HG03095 (cell line): Measurements from ENCODE around the gene IL15RA.
"Not testable (repeated sequence)": the region's sequence is repeated elsewhere in the genome, so short reads cannot be mapped to it uniquely, and the experiment has no call there.

Source experiments
- ATAC-seq: cut with Tn5 transposase; IDR thresholded peaks from one replicate; pipeline ENCODE4 v1.9.1; 2021; ENCODE audit warnings: moderate library complexity; ENCODE audit not compliant: unreplicated experiment

IL15RA gene

DNA sequence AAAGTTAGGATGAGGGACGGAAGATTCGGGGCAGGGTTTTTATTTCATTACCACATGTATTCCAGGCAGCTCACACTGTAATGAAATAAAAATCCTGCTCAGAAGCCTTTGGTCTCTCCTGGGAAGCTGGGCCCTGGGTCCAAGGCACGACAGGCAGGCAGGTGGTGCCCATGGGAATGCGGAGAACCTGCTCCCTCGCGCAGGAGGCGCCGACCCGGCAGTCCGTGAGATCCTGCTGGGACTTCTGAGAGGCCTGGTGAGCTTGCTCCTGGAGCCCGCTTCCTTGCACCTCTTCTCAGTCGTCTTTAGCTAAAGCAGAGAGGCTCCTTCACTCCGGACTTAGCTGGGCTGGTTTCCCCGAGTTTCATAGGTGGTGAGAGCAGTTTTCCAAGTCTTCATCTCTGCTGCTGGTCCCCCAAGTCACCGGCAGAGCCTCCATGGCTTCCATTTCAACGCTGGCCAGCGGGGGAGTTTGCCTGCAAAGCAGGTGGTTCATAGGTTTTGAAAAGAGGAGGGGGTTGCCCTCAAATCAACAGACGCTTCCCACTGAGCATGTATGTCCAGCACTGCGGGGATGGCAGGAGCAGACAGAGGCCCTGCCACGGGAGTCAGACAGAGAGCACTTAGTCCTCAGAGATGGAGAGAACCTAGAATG, 24.5 kb downstream of the IL15RA start:
- ATAC-seq, result no peak

DNA sequence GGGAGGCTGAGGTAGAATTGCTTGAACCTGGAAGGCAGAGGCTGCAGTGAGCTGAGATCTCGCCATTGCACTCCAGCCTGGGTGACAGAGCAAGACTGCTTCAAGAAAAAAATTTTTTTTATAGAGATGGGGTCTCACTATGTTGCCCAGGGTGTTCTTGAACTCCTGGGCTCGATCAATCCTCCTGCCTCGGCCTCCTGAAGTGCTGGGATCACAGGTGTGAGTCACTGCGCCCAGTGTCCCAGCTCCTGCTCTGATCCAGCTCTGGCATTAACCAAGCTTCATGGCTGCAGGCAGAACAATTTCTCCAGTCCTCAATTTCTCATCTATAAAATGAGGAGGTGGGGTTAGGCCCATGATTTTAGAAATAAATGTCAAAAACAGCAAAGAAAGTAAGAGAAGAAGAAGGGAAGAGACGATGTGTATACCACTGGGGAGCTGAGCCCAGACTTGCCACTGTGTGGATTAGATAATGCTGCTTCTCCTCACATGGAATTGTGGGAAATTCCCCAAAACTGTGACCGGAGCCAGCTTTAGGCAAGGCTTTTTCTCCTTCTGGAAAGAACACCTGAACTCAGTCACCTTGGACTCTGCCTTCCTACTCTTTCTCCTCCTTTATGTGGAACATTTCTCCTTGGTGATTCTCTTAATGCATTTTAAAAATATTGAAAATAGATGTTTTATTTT, 25.5 kb downstream of the IL15RA start:
- ATAC-seq, result no peak

DNA sequence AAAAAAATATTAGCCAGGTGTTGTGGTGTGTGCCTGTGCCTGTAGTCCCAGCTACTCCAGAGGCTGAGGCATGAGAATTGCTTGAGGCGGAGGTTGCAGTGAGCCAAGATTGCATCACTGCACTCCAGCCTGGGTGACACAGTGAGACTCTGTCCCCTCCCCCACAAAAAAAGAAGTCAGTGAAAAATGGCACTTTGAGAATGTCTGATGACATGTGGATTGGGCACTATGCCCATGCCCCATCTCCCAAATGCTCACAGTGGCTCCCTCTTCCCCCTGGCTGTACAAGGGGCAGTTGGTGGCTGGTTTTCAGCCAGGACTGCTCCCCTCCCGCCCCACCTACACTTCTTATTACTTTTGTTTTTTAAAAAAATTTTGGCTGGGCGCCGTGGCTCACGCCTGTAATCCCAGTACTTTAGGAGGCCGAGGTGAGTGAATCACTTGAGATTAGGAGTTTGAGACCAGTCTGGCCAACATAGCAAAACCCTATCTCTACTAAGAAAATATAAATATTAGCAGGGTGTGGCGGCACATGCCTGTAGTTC, 26.1 kb downstream of the IL15RA start:
- ATAC-seq, result no peak

DNA sequence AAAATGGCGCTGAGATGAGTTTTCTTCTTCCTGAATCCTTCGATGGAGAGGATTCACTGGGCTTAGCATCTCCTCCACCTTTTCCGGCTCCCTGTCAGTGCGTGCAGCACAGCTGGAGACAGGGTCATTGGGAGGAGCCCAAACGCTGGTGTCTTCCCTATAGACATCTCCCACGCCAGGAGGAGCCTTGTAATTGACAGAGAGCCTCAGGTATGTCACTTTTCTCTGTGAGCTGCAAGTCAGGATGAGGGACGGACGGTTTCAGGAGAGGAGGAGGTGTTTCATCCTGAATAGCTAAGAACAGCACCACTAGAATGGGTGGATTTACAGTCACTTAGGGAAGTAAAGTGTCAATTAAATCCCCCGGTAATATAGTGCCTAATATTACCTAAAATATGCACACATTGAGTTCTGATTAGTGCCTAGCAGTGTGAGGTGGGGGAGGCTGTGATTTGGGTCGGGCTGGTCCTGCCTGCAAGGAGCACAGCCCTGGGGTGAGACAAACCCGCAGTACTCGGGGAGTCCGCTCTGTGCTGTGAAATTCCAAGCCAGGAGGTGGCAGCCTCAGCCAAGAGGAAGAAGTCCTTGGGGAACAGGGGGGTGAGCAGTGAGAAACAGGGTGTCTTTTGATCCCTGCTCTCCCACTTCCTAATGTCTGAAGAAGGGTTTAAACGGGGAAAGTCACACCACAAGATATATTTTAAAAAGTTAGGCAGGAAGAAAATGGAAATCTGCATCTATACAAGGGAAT, 28.2 kb downstream of the IL15RA start:
- no peak for ATAC-seq

DNA sequence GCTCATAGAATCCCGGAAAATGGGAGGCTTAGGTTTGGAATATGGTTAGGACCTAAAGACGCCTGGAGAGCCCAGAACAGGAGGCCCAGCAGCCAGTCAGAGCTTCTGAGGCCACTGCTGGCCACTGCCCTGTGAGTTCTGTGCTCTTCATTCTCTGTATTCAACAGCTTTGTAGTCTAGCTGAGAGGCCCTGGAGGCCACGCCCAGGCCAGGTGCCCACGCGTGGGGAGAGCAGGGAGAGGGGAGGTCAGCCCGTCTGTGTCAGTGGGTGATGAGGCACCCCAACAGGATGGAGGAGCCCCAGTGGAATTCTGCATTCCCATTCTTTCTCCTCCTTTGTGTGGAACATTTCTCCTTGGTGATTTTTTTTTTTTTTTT, 29.1 kb downstream of the IL15RA start:
- ATAC-seq, result no peak

DNA sequence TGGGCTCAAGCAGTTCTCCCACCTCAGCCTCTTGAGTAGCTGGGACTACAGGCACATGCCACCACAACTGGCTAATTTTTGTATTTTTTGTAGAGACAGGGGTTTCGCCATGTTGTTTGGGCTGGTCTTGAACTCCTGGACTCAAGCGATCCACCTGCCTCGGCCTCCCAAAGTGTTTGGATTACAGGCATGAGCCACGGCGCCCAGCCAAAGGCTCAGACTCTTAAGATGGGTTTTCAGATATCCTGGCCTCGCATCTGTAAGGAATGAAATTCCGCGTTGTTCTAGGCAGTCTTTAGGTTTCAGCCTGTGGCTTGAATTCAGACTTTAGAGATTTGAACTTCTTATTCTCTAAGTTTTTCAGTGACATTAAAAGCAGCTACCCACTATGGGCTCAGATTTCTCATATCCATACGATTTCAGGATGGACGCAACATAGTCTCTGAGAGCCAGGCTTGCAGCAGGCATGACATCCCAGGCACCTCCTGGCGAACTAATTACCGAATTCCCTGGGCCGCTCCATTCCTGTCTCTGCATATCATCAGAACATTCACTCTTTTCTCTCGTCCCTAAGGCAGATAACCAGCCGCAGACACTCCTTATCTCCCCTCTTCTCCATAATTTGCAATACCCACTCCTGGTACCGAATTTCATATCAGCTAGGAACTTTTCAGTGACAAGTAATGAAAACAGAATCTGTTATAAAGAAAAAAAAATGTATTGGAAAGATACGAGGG, 29.7 kb downstream of the IL15RA start:
- ATAC-seq, result no peak

DNA sequence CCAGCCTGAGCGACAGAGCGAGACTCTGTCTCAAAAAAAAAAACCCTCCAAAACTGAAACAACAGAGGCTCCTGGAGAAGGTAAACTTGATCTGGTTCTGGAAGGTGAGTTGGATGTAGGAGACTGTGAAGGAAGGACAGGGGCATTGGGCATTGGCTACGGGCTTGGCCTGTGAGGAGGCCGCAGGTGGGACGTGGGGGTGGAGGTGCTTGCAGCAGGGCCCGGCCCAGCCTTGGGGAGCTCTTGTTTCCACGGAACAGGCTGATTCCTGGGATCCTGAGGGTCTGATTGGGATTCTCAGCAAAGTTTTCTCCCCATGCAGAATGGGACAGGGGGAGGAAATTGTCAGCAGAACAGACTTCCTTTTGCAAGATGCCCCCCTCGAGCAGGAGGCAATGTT, 30.6 kb downstream of the IL15RA start:
- ATAC-seq, result no peak

DNA sequence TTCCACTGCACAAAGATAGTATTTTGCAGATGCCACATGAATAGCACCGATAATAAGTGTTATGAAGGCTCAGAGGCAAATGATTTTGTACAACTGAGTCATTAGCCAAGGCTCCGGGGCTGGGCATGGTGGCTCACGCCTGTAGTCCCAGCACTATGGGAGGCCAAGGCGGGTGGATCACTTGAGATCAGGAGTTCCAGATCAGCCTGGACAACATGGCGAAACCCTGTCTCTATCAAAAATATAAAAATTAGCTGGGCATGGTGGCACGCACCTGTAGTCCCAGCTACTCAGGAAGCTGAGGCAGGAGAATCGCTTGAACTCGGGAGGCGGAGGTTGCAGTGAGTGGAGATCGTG, 30.9 kb downstream of the IL15RA start:
- not testable (repeated sequence) for ATAC-seq

DNA sequence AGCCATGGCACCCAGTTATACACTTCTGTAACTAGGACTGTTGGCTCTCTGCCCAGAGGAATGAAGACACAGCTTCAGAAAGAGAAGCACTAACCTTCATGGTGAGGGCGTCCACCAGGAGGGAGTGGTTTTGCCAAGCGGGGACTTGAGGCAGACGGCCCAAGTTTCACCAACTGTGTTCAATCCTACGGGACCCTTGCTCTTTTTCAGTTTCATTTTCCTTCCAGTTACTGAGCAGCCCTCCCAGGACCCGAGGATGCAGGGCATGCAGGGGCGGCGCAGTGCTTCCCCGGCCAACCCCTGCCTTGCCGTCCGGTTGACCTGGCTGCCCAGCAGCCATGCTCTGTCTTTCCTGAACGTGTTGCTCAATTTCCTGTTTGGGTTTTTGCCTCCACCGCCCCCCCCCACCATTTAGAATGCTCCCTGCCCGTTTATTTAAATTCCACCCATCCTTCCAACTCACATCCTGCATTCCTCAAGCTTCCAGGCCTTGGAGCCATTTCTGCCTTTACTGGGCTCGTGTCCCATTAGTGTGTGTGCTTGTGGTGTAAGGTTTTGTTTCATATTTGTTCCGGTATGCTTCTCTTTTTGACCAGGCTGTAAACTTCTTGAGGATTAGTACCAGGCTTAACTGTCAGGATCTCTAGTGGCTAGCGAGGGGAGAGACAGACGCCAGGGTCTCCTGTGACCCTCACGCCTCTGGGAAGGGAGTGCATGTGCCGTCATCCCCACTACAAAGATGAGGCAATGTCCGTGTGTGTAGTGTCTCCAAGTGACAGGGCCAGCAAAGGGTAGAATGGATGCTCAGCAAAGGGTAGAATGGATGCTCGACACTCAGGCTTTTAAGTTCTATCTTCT, 31.6 kb downstream of the IL15RA start:
- no peak for ATAC-seq

DNA sequence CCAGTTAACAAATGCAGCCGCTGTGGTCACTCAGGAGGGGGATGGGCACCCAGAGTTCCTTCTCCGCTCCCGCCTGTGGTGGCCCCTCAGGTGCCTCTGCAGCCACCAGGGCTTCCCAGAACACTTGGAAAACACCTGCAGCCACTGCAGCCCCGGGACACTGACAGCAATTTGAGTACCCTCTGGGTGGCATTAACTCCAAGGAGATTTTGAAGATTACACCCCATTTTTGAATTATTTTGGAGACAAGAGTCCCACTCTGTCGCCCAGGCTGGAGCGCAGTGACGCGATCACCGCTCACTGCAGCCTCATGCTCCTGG, 32.2 kb downstream of the IL15RA start:
- ATAC-seq, result no peak

DNA sequence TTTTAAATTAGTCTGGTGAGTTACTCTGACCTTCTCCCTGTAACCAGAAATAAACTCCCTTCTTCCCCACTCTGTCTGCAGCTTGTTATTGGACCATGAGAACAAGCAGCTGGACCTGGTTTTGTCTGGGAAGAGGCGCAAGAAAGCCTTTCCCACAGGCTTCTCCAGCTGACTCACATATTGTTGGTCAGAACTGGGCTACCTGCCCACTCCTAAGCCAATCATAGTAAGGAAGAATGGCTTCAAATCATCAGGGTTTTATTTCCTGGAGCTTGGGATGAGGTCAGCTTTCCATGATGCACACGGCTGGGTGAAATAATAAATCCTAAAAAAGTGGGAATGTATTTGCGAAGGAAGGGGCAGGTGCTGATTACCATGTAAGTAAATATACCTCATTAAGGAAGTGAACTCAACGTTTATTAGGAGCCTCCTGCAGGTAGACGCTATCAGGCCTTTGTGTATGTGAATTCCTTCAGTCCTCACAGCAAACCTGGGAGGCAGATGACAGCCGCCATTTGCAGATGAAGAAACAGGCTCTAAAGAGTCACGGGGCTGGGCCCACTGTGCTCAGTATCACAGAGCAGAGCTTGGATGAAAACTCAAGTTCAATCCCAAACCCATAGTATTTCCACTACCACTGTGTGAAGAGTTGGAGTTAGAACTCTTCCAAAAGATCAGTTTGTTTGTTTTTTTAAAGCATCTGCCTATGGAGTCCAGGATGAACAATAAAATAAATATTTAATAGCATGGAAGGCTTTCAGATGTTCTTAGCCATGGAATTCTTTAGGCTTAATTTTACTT, 32.8 kb downstream of the IL15RA start:
- no peak for ATAC-seq

DNA sequence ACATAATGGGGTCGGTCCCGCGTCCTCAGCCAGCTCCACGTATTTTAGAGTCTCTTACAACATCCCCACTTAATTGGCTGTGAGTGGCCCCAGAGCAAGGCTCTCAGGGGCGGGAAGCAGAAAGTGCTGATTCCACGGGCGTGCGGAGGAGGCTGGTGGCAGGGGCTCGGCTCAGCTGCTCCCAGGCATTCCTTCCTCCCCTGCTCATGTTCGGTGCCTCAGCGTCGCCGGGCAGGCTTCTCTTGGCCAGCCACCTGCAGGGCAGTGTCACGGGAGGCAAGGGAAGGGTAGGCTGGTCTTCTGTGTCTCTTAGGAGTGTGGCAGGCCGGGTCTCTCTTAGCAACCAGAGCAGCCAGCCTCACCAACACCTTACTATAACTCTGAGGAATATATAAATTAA, 33.8 kb downstream of the IL15RA start:
- ATAC-seq, result no peak

DNA sequence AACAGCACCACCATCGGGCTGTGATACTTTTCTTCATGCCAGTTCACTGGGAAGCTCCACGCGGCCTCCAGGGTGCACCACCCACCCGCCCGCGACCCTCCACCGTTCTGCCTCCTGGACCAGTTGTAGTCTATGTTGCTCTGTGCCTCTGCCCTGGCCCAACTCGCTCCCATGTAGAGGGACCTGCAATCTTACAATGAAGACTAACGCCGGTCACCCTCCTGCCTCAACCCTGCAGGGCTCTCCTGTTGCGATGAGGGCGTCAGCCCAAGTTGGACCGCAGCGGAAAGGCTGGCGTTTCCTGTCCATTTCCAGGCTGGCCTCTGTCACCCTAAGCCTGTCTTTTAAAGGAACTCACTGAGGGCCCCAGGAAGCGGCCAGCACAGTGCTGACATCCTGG, 34.9 kb downstream of the IL15RA start:
- no peak for ATAC-seq

DNA sequence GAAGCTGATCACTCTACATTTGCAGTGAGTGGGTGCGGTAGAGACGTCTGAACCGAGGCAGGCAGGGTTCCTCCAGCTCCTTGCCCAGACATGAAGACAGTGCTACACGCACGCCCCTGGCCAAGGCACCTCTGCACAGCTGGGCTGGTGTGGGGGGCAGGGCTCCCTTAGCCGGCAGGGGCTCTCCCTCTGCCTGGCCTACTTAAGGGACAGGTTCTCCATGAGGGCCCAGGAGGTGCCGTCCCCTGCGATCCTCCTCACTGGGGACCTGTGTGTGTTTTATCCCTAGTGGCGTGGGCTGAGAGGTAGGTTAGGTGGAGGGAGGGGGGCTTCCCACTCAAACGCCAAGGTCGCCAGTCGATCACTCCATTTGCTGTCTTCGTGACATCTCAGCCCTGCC, 35.3 kb downstream of the IL15RA start:
- ATAC-seq, result no peak

DNA sequence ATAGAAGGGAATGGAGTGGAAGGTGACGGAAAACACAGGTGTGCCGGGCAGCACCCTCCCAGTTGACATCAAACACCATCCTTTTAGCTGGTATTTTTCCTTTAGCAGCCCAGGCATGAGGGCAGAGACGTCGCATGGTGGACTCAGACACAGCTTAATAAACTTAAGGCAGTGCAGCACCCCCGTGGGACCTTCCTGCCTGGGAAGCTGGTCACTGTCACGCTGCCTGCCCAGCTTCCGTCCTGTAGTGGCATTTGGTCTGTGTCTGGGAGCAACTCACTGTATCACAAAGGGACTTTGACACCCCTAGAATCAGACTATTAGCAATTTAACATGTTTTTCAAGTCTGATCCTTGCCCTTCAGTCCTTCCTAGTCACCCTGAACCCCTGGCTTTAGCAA, 35.8 kb downstream of the IL15RA start:
- ATAC-seq, result no peak

DNA sequence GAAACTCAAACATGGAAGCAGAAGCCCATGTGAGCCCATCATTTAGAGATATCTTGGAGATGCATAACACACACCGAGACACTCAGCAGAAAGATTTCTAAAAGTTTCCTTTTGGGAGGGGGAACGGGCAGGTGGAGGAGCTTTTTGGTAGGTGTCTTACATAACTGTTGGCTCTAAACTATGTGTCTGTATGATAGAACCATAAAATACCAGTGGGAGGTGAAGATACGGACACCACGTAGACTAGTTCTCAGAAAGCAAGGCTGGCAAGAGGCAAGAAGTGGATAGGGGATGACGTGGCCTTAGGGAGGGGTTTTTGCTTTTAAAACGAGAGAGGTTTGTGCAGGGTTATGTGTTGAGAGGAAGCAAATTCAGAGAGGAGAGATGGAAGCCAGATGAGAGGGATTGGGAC, 36.5 kb downstream of the IL15RA start:
- ATAC-seq, result no peak

DNA sequence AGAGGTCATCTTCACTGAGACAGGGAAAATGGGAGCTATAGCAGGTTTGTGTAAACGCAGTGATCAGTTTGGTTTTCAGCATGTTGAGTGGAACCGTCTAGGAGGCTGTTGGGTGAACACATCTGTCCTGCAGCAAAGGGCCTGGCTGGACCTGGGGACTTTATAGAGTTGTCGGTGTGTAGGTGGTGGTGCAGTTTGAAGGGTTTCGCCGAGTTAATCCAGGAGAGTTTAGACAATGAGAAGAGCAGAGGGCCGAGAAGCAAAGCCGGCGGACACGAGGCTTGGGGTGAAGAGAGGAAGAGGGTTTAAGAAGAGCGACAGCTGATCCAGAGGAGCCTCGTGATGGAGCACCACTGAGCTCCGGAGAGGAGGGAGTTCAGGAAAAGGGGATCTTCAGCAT, 39.1 kb downstream of the IL15RA start:
- no peak for ATAC-seq

DNA sequence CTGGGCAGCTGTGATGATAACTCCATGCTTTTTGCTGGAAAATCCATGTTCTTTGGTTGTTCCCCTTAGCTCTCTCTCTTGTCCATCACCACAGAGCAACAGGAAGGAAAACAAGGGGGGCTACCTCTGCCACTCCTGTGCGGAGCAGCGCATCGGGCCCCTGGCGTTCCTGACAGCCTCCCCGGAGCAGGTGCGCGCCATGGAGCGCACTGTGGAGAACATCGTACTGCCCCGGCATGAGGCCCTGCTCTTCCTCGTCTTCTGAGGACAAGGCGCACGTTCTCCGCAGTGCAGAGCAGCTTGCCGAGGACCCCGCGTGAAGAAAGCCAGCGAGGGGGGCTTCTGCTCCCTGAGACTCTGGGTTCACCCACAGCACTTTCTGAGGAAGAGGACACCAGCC, 40.3 kb downstream of the IL15RA start:
- ATAC-seq, result no peak

DNA sequence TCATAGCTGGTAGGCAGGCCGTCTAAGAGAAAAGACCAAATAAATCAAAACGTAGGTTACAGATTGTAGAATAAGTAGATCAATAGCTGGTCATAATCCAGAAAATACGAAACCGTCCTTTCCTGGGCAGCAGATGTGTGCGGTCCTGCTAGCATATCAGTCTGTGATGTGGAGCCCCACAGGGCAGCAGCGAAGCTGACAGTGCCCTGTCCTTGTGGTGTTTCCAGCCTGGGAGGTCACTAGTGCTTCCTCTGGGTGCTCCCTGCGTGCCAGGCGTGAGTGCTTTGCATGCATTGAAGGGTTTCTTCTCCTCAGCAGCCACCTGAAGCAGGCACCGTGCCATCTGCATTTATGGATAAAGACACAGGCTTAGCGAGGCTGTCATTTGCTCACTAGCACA, 41.7 kb downstream of the IL15RA start:
- no peak for ATAC-seq
